SK-N-SH treated with all-trans-retinoic acid at 6 μM for 48 hours (cell line): ENCODE data around the gene TMEM203.

Experiments used
- OSR1 ChIP-seq: fragments of 250-450 bp; sonication (Bioruptor Pico); IDR thresholded peaks from 2 replicates; pipeline ENCODE4 v1.8.0; 2022; ENCODE audit warnings: moderate library complexity, mild to moderate bottlenecking, inconsistent platforms
- PATZ1 ChIP-seq: fragments of 250-450 bp; sonication (Bioruptor Pico); IDR thresholded peaks from 2 replicates; pipeline ENCODE4 v1.8.0; 2020; ENCODE audit warnings: mild to moderate bottlenecking, moderate library complexity, borderline replicate concordance
- RARB ChIP-seq: fragments of 250-450 bp; sonication (Bioruptor Pico); IDR thresholded peaks from 2 replicates; pipeline ENCODE4 v1.8.0; 2021; ENCODE audit warnings: mild to moderate bottlenecking, moderate library complexity
- ZC3H10 ChIP-seq: fragments of 250-450 bp; sonication (Bioruptor Pico); IDR thresholded peaks from 2 replicates; pipeline ENCODE4 v1.5.1; 2021; ENCODE audit warnings: mild to moderate bottlenecking, moderate library complexity
- ZFP30 ChIP-seq: fragments of 450-650 bp; formaldehyde crosslinking; IDR thresholded peaks from 2 replicates; pipeline ENCODE4 v1.5.0; 2022; ENCODE audit warnings: mild to moderate bottlenecking, moderate library complexity

GRCh38 chr9:137184881-137185660, 20.4 kb downstream of the TMEM203 start:
- TF ChIP-seq ZC3H10 (CRISPR knock-in tag) (no peak), RARB (CRISPR knock-in tag) (no peak), OSR1 (no peak), ZFP30 (CRISPR knock-in tag) (no peak), PATZ1 (CRISPR knock-in tag) (no peak)
